ENCODE measurements around the gene BAG2.

The BAG2 gene

GRCh38 chr6:57158658-57159057 lies 13.5 kb upstream of the BAG2 start:
- peaks cover 12% of the 10 kb centered on the region for H3K4me1 Mint-ChIP-seq (ENCODE audit: low read depth)

GRCh38 chr6:57159127-57159526 lies 13.0 kb upstream of the BAG2 start:
- peaks cover 12% of the 10 kb centered on the region for H3K4me1 Mint-ChIP-seq (ENCODE audit: low read depth)
- peaks cover 48% of the 10 kb centered on the region for H3K36me3 Mint-ChIP-seq (ENCODE audit: low read depth)
- H3K9me3 Mint-ChIP-seq: no peaks in the 10 kb centered on the region
- DNase-seq (ENCODE audit: low spot score): no peak
- no peak overlapping the region for H3K27ac Mint-ChIP-seq
- H3K4me3 Mint-ChIP-seq: no peak overlapping the region
- H3K27me3 Mint-ChIP-seq (ENCODE audit: low read depth): no peaks in the 10 kb centered on the region

More at GRCh38 chr6:57158658-57159057, 13.5 kb upstream of the BAG2 start:
- no peak for DNase-seq (ENCODE audit: low spot score)
- Mint-ChIP-seq H3K27me3 (ENCODE audit: low read depth) (no peaks in the 10 kb centered on the region), H3K27ac (no peak overlapping the region), H3K9me3 (no peaks in the 10 kb centered on the region), H3K4me3 (no peak overlapping the region), H3K36me3 (ENCODE audit: low read depth) (peaks cover 47% of the 10 kb centered on the region)

GRCh38 chr6:57162028-57162427 lies 10.1 kb upstream of the BAG2 start:
- H3K27me3 Mint-ChIP-seq (ENCODE audit: low read depth): no peaks in the 10 kb centered on the region
- no peak overlapping the region for H3K4me3 Mint-ChIP-seq
- H3K27ac Mint-ChIP-seq: no peak overlapping the region
- H3K36me3 Mint-ChIP-seq (ENCODE audit: low read depth): peaks cover 58% of the 10 kb centered on the region
- H3K9me3 Mint-ChIP-seq: peaks cover 12% of the 10 kb centered on the region
- no peak for DNase-seq (ENCODE audit: low spot score)
- peaks cover 12% of the 10 kb centered on the region for H3K4me1 Mint-ChIP-seq (ENCODE audit: low read depth)

GRCh38 chr6:57162516-57162915 lies 9.6 kb upstream of the BAG2 start:
- H3K4me1 Mint-ChIP-seq (ENCODE audit: low read depth): peaks cover 9% of the 10 kb centered on the region
- H3K27me3 Mint-ChIP-seq (ENCODE audit: low read depth): no peaks in the 10 kb centered on the region
- peaks cover 58% of the 10 kb centered on the region for H3K36me3 Mint-ChIP-seq (ENCODE audit: low read depth)
- no peak for DNase-seq (ENCODE audit: low spot score)
- no peak overlapping the region for H3K27ac Mint-ChIP-seq
- H3K9me3 Mint-ChIP-seq: peaks cover 12% of the 10 kb centered on the region
- no peak overlapping the region for H3K4me3 Mint-ChIP-seq

GRCh38 chr6:57163956-57164355 lies 8.2 kb upstream of the BAG2 start:
- peaks cover 12% of the 10 kb centered on the region for H3K9me3 Mint-ChIP-seq
- H3K27ac Mint-ChIP-seq: no peak overlapping the region
- no peak for DNase-seq (ENCODE audit: low spot score)
- H3K4me1 Mint-ChIP-seq (ENCODE audit: low read depth): no peaks in the 10 kb centered on the region
- H3K27me3 Mint-ChIP-seq (ENCODE audit: low read depth): no peaks in the 10 kb centered on the region
- H3K36me3 Mint-ChIP-seq (ENCODE audit: low read depth): peaks cover 52% of the 10 kb centered on the region
- H3K4me3 Mint-ChIP-seq: no peak overlapping the region

GRCh38 chr6:57165080-57165479 lies 7.0 kb upstream of the BAG2 start:
- H3K9me3 Mint-ChIP-seq: peaks cover 12% of the 10 kb centered on the region

GRCh38 chr6:57173056-57173885 lies 1.1 kb downstream of the BAG2 start:
- peaks cover 41% of the 10 kb centered on the region for H3K4me1 Mint-ChIP-seq (ENCODE audit: low read depth)
- no peak for DNase-seq (ENCODE audit: low spot score)
- peak overlapping the region; percentile 97 for H3K27ac Mint-ChIP-seq

More at GRCh38 chr6:57165080-57165479, 7.0 kb upstream of the BAG2 start:
- Mint-ChIP-seq H3K4me1 (ENCODE audit: low read depth) (no peaks in the 10 kb centered on the region), H3K27me3 (ENCODE audit: low read depth) (no peaks in the 10 kb centered on the region), H3K27ac (no peak overlapping the region), H3K4me3 (no peak overlapping the region), H3K36me3 (ENCODE audit: low read depth) (peaks cover 50% of the 10 kb centered on the region)
- no peak for DNase-seq (ENCODE audit: low spot score)

GRCh38 chr6:57173886-57174510 lies 1.9 kb downstream of the BAG2 start:
- H3K4me1 Mint-ChIP-seq (ENCODE audit: low read depth): peaks cover 44% of the 10 kb centered on the region
- no peaks in the 10 kb centered on the region for H3K9me3 Mint-ChIP-seq
- no peaks in the 10 kb centered on the region for H3K27me3 Mint-ChIP-seq (ENCODE audit: low read depth)
- no peak for DNase-seq (ENCODE audit: low spot score)
- H3K4me3 Mint-ChIP-seq: peak overlapping the region; percentile 97
- peak overlapping the region; percentile 97 for H3K27ac Mint-ChIP-seq
- peaks cover 16% of the 10 kb centered on the region for H3K36me3 Mint-ChIP-seq (ENCODE audit: low read depth)

More at GRCh38 chr6:57173056-57173885, 1.1 kb downstream of the BAG2 start:
- Mint-ChIP-seq H3K4me3 (peak overlapping the region; percentile 97), H3K27me3 (ENCODE audit: low read depth) (no peaks in the 10 kb centered on the region), H3K9me3 (no peaks in the 10 kb centered on the region), H3K36me3 (ENCODE audit: low read depth) (peaks cover 16% of the 10 kb centered on the region)

- Mint-ChIP-seq H3K4me1 (ENCODE audit: low read depth) (peaks cover 47% of the 10 kb centered on the region), H3K27ac (no peak overlapping the region), H3K36me3 (ENCODE audit: low read depth) (peaks cover 16% of the 10 kb centered on the region), H3K4me3 (peak overlapping the region; percentile 97), H3K27me3 (ENCODE audit: low read depth) (no peaks in the 10 kb centered on the region), H3K9me3 (no peaks in the 10 kb centered on the region)
- DNase-seq (ENCODE audit: low spot score): no peak
Observed at GRCh38 chr6:57174511-57174907, 2.4 kb downstream of the BAG2 start.

- H3K27ac Mint-ChIP-seq: no peak overlapping the region
- DNase-seq (ENCODE audit: low spot score): no peak
Observed at GRCh38 chr6:57177545-57178265, 5.6 kb downstream of the BAG2 start.

GRCh38 chr6:57180596-57180995 lies 8.5 kb downstream of the BAG2 start:
- H3K27ac Mint-ChIP-seq: no peak overlapping the region

More at GRCh38 chr6:57177545-57178265, 5.6 kb downstream of the BAG2 start:
- H3K9me3 Mint-ChIP-seq: no peaks in the 10 kb centered on the region
- H3K4me1 Mint-ChIP-seq (ENCODE audit: low read depth): peaks cover 42% of the 10 kb centered on the region
- peaks cover 26% of the 10 kb centered on the region for H3K36me3 Mint-ChIP-seq (ENCODE audit: low read depth)
- H3K4me3 Mint-ChIP-seq: no peak overlapping the region
- H3K27me3 Mint-ChIP-seq (ENCODE audit: low read depth): no peaks in the 10 kb centered on the region

GRCh38 chr6:57182017-57182432 lies 9.9 kb downstream of the BAG2 start:
- H3K36me3 Mint-ChIP-seq (ENCODE audit: low read depth): peaks cover 48% of the 10 kb centered on the region
- peaks cover 27% of the 10 kb centered on the region for H3K4me1 Mint-ChIP-seq (ENCODE audit: low read depth)
- no peak for DNase-seq (ENCODE audit: low spot score)
- H3K27ac Mint-ChIP-seq: no peak overlapping the region
- H3K4me3 Mint-ChIP-seq: no peak overlapping the region
- no peaks in the 10 kb centered on the region for H3K27me3 Mint-ChIP-seq (ENCODE audit: low read depth)
- H3K9me3 Mint-ChIP-seq: no peaks in the 10 kb centered on the region

More at GRCh38 chr6:57180596-57180995, 8.5 kb downstream of the BAG2 start:
- H3K4me3 Mint-ChIP-seq: no peak overlapping the region
- H3K9me3 Mint-ChIP-seq: no peaks in the 10 kb centered on the region
- H3K36me3 Mint-ChIP-seq (ENCODE audit: low read depth): peaks cover 43% of the 10 kb centered on the region
- no peak for DNase-seq (ENCODE audit: low spot score)
- peaks cover 34% of the 10 kb centered on the region for H3K4me1 Mint-ChIP-seq (ENCODE audit: low read depth)
- no peaks in the 10 kb centered on the region for H3K27me3 Mint-ChIP-seq (ENCODE audit: low read depth)

- Mint-ChIP-seq H3K27ac (no peak overlapping the region), H3K4me1 (ENCODE audit: low read depth) (peaks cover 26% of the 10 kb centered on the region), H3K27me3 (ENCODE audit: low read depth) (no peaks in the 10 kb centered on the region), H3K4me3 (no peak overlapping the region), H3K36me3 (ENCODE audit: low read depth) (peaks cover 45% of the 10 kb centered on the region), H3K9me3 (no peaks in the 10 kb centered on the region)
- DNase-seq (ENCODE audit: low spot score): no peak
Observed at GRCh38 chr6:57183336-57183735, 11.2 kb downstream of the BAG2 start.

- no peak overlapping the region for H3K4me3 Mint-ChIP-seq
Observed at GRCh38 chr6:57190140-57190539, 18.0 kb downstream of the BAG2 start.

More at GRCh38 chr6:57190140-57190539, 18.0 kb downstream of the BAG2 start:
- Mint-ChIP-seq H3K27ac (no peak overlapping the region), H3K36me3 (ENCODE audit: low read depth) (peaks cover 30% of the 10 kb centered on the region), H3K4me1 (ENCODE audit: low read depth) (peaks cover 5% of the 10 kb centered on the region), H3K27me3 (ENCODE audit: low read depth) (no peaks in the 10 kb centered on the region), H3K9me3 (no peaks in the 10 kb centered on the region)
- no peak for DNase-seq (ENCODE audit: low spot score)

Data from T-helper 2 cell treated with Interferon-gamma antibody and Interleukin-4, amounts not matched to agents 5 μg/mL and 100 μg/mL, for 36 hours (primary cell).